Stomach (tissue), 4 donors: ENCODE data around the gene N4BP2.

Experiments
- EP300 ChIP-seq: sonication (generic); formaldehyde crosslinking; IDR thresholded peaks from one replicate; pipeline ENCODE4 v1.6.1; 2017; ENCODE audit warnings: antibody characterized with exemption
- TF ChIP-seq, protein P1 (sequence below), 7 experiments: fragments of 450-650 bp in 4 of 7; fragments of 200-600 bp in 3 of 7; sonication (generic) in 3 of 7; IDR thresholded peaks; one replicate each; pipeline ENCODE4 v1.5.1; 2016 to 2019; ENCODE audit warnings: antibody characterized with exemption in 7 of 7, control low read depth in 2 of 7, mild to moderate bottlenecking in 1 of 7

DNA sequence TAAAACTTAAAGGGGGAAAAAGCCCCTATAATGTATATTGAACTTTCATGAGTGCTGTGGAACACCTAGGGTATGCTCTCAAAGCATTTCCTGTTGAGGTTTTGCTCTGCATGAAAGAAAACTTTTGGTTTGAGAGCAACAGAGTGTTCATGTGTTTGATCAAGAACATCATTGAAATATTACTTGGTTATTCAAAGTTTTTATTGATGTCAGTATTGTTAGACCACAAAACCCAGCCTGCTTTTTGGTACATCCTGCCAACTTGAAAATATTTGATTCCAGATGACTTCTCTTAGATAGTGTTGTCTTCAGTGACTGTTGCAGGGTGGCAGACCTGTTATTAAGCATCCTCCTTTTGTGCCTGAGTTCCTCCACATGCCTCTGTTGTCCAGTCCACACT is 68.0 kb downstream of the N4BP2 start:
- TF ChIP-seq, protein P1, sequence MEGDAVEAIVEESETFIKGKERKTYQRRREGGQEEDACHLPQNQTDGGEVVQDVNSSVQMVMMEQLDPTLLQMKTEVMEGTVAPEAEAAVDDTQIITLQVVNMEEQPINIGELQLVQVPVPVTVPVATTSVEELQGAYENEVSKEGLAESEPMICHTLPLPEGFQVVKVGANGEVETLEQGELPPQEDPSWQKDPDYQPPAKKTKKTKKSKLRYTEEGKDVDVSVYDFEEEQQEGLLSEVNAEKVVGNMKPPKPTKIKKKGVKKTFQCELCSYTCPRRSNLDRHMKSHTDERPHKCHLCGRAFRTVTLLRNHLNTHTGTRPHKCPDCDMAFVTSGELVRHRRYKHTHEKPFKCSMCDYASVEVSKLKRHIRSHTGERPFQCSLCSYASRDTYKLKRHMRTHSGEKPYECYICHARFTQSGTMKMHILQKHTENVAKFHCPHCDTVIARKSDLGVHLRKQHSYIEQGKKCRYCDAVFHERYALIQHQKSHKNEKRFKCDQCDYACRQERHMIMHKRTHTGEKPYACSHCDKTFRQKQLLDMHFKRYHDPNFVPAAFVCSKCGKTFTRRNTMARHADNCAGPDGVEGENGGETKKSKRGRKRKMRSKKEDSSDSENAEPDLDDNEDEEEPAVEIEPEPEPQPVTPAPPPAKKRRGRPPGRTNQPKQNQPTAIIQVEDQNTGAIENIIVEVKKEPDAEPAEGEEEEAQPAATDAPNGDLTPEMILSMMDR (IDR thresholded peaks at IDR 0.05), result no peak
- TF ChIP-seq EP300, result no peak
